ENCODE data around the gene NLGN1. TPM values are rescaled to one million over a fixed set of nuclear protein-coding genes. Genes with fewer than 3 reads are reported as not detected.

The NLGN1 gene
- total and polyA plus RNA-seq, 2 of the 8 experiments (the other 6 are each of a cell fraction or from before 2014, with no cell fraction given): 7.8 to 14.8 TPM

DNA sequence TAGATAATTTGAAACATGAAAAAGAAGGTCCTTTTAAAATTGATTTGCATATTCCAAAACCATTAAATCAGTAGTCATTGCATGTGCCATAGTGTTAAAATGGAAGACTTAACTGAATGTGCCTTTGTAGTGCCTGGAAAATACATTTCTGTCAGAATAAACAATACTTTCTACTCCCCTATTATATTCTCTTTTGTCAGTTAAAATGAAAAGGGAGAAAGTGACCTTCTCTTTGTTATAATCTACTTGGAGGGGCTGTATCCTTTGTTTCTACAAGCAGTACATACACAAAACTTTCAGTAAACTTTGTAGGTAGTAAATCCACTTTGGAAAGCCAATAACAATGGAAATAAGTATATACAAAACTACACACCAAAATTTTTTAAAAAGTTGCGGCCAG is 189.5 kb downstream of the NLGN1 start (continued):
- TF ChIP-seq, protein P1, sequence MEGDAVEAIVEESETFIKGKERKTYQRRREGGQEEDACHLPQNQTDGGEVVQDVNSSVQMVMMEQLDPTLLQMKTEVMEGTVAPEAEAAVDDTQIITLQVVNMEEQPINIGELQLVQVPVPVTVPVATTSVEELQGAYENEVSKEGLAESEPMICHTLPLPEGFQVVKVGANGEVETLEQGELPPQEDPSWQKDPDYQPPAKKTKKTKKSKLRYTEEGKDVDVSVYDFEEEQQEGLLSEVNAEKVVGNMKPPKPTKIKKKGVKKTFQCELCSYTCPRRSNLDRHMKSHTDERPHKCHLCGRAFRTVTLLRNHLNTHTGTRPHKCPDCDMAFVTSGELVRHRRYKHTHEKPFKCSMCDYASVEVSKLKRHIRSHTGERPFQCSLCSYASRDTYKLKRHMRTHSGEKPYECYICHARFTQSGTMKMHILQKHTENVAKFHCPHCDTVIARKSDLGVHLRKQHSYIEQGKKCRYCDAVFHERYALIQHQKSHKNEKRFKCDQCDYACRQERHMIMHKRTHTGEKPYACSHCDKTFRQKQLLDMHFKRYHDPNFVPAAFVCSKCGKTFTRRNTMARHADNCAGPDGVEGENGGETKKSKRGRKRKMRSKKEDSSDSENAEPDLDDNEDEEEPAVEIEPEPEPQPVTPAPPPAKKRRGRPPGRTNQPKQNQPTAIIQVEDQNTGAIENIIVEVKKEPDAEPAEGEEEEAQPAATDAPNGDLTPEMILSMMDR (IDR thresholded peaks at IDR 0.05; ENCODE audit: control extremely low read depth in 1 of 3, insufficient read depth in 1 of 3, low read depth in 1 of 3, low read length in 3 of 3): no peak
- no peak for TF ChIP-seq GTF2F1 (IDR thresholded peaks at IDR 0.05; ENCODE audit: borderline replicate concordance, low read depth, low read length)
- no peak for TF ChIP-seq RNF2 (IDR thresholded peaks at IDR 0.05; ENCODE audit: borderline replicate concordance, low read depth, low read length, missing control alignments, poor library complexity, severe bottlenecking)
- no peak for TF ChIP-seq NRF1 (IDR thresholded peaks at IDR 0.05; ENCODE audit: low read depth, low read length)
